Measurements from ENCODE around the gene GRID1. TPM values are rescaled to one million over a fixed set of nuclear protein-coding genes. Genes with fewer than 3 reads are reported as not detected.

GRID1 gene
- total and polyA plus RNA-seq, 11 donors: 0.69 to 3.4 (median 1.6) TPM

- H3K36me3 ChIP-seq: no peaks in the 10 kb centered on the region
- ATAC-seq (no peak), DNase-seq (no peak)
Measured at GRCh38 chr10:86083206-86083605, 283.4 kb downstream of the GRID1 start.

DNA sequence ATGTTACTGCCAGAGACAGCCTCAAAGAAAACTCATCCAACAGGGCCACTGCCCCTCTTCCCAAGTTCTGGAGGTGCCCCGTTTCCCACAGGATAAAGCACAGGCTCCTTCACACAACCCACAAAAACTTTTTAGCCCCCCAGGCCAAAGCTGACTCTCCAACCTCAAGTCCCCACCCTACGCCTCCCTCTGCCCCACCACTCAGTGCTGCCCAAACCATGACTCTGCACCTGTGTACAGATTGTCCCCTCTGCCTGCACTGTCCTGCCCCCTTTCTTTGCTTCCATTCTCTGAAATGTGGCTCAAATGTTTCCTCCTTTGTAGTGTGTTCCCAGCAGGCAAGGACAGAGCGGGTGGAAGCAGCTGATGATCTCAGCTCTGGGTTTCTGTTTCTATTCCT, 284.0 kb downstream of the GRID1 start:
- ATAC-seq: no peak
- no peak for DNase-seq
- H3K9me3 ChIP-seq: no peaks in the 10 kb centered on the region
- H3K4me1 ChIP-seq: no peaks in the 10 kb centered on the region
- TF ChIP-seq POLR2A (IDR thresholded peaks at IDR 0.05): no peak
- TF ChIP-seq, protein P1, sequence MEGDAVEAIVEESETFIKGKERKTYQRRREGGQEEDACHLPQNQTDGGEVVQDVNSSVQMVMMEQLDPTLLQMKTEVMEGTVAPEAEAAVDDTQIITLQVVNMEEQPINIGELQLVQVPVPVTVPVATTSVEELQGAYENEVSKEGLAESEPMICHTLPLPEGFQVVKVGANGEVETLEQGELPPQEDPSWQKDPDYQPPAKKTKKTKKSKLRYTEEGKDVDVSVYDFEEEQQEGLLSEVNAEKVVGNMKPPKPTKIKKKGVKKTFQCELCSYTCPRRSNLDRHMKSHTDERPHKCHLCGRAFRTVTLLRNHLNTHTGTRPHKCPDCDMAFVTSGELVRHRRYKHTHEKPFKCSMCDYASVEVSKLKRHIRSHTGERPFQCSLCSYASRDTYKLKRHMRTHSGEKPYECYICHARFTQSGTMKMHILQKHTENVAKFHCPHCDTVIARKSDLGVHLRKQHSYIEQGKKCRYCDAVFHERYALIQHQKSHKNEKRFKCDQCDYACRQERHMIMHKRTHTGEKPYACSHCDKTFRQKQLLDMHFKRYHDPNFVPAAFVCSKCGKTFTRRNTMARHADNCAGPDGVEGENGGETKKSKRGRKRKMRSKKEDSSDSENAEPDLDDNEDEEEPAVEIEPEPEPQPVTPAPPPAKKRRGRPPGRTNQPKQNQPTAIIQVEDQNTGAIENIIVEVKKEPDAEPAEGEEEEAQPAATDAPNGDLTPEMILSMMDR (IDR thresholded peaks at IDR 0.05): no peak
- intact Hi-C loops (cut with DNase I): no loop called here
- no peak overlapping the region for H3K27ac ChIP-seq
- no peaks in the 10 kb centered on the region for H3K27me3 ChIP-seq
- 87 to 89% (median 88%) methylated on average over 3 of the region's 3 CpGs for WGBS, 4 donors
- no peak overlapping the region for H3K4me3 ChIP-seq
- H3K36me3 ChIP-seq: no peaks in the 10 kb centered on the region

More at GRCh38 chr10:86083206-86083605, 283.4 kb downstream of the GRID1 start:
- Histone ChIP-seq H3K27me3 (no peaks in the 10 kb centered on the region), H3K27ac (no peak overlapping the region), H3K4me3 (no peak overlapping the region), H3K4me1 (no peaks in the 10 kb centered on the region), H3K9me3 (no peaks in the 10 kb centered on the region)
- 82 to 87% (median 85%) methylated on average over 12 of the region's 12 CpGs for WGBS, 4 donors
- intact Hi-C loops (cut with DNase I): no loop called here
- TF ChIP-seq POLR2A (IDR thresholded peaks at IDR 0.05): no peak
- TF ChIP-seq, protein P1 (IDR thresholded peaks at IDR 0.05): no peak

DNA sequence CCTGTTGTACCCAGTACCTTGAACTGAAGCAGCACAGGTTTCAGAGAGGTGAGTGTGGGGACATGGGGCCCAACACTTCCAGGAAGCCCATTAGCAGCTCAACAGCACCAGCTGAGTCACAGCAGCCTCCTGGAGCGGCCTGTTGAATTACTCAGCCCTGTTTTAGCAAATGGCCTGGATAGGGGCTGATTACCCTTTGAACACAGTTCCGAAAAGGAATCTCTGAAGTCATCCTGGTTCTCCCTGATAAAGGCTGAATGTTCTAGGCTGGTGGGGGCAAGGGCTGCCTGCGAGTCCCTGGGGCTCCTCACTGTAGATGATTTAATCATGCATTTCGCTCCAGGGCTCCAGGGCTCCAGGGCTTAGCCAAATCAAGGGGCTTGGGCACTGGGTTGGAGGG, 287.5 kb downstream of the GRID1 start:
- intact Hi-C loops (cut with DNase I): no loop called here
- H3K4me1 ChIP-seq: no peaks in the 10 kb centered on the region
- H3K4me3 ChIP-seq: no peak overlapping the region
- H3K27me3 ChIP-seq: no peaks in the 10 kb centered on the region
- ATAC-seq (peak in 3 of 4 donors; percentile 50 to 75 (median 73)), DNase-seq (peak in 1 of 5 donors; percentile 35)
- WGBS, 4 donors: 49 to 73% (median 60%) methylated on average over 4 of the region's 4 CpGs
- no peak overlapping the region for H3K27ac ChIP-seq
- no peaks in the 10 kb centered on the region for H3K9me3 ChIP-seq
- no peak for TF ChIP-seq POLR2A (IDR thresholded peaks at IDR 0.05)
- TF ChIP-seq, protein P1 (IDR thresholded peaks at IDR 0.05): no peak
- H3K36me3 ChIP-seq: no peaks in the 10 kb centered on the region

GRCh38 chr10:86078639-86079035, 288.0 kb downstream of the GRID1 start:
- DNase-seq (no peak), ATAC-seq (no peak)
- Histone ChIP-seq H3K36me3 (no peaks in the 10 kb centered on the region), H3K4me1 (no peaks in the 10 kb centered on the region), H3K27ac (no peak overlapping the region), H3K4me3 (no peak overlapping the region), H3K9me3 (no peaks in the 10 kb centered on the region), H3K27me3 (no peaks in the 10 kb centered on the region)
- TF ChIP-seq, protein P1 (IDR thresholded peaks at IDR 0.05): no peak
- TF ChIP-seq POLR2A (IDR thresholded peaks at IDR 0.05): no peak
- intact Hi-C loops (cut with DNase I): no loop called here
- 77 to 86% (median 82%) methylated on average over 3 to 5 of the region's 5 CpGs for WGBS, 4 donors
